Stimulated activated CD4-positive, alpha-beta T cell treated with anti-CD3 and anti-CD28 coated beads, Interleukin-2, amount 100 ng/mL, for 24 hours (primary cell): ENCODE results near the gene CLEC2D.
"Not testable (repeated sequence)": the region's sequence is repeated elsewhere in the genome, so short reads cannot be mapped to it uniquely, and the experiment has no call there.

Source experiments
- DNase-seq, 2 donors: peaks; one replicate each; pipeline ENCODE4 v3.0.0-alpha.2; 2020

The CLEC2D gene

GRCh38 chr12:9731393-9731792 lies 61.9 kb downstream of the CLEC2D start:
- no peak for DNase-seq

GRCh38 chr12:9731797-9732196 lies 62.3 kb downstream of the CLEC2D start:
- DNase-seq, result no peak

GRCh38 chr12:9732921-9733461 lies 63.5 kb downstream of the CLEC2D start, which contains the start of gene CLECL1:
Gene CLECL1, minus strand, starts transcription at chr12:9733097.
- no peak for DNase-seq

DNA sequence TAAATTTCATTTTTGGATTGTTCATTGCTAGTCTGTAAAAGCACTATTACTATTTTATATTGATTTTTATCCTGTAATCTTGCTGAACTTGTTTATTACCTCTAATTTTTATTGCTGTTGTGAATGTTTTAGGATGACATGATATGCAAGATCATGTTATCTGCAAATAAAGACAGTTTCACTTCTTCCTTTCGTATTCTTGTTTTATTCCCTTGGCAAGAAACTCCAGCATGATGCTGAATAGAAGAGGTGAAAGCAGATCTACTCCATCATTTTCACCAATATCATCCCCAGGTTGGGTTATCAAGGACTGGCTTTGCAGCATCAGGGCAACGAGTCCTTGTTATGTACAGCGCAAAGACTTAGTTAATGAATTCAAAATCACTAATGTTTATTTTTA lies 66.1 kb downstream of the CLEC2D start:
- no peak for DNase-seq

- DNase-seq, result no peak
Observed at GRCh38 chr12:9736936-9737705, 67.6 kb downstream of the CLEC2D start.

- not testable (repeated sequence) for DNase-seq
Observed at GRCh38 chr12:9738905-9739304, 69.4 kb downstream of the CLEC2D start.

DNA sequence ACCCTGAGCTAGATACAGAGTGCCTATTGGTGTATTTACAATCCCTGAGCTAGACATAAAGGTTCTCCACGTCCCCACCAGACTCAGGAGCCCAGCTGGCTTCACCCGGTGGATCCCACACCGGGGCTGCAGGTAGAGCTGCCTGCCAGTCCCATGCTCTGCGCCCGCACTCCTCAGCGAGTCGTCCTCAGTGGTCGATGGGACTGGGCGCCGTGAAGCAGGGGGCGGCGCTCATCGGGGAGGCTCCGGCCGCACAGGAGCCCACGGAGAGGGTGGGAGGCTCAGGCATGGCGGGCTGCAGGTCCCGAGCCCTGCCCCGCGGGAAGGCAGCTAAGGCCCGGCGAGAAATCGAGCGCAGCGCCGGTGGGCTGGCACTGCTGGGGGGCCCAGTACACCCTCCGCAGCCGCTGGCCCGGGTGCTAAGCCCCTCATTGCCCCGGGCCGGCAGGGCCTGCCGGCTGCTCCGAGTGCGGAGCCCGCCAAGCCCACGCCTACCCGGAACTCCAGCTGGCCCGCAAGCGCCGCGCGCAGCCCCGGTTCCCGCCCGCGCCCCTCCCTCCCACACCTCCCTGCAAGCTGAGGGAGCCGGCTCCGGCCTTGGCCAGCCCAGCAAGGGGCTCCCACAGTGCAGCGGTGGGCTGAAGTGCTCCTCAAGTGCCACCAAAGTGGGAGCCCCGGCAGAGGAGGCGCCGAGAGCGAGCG lies 70.0 kb downstream of the CLEC2D start:
- DNase-seq, result not testable (repeated sequence)

DNA sequence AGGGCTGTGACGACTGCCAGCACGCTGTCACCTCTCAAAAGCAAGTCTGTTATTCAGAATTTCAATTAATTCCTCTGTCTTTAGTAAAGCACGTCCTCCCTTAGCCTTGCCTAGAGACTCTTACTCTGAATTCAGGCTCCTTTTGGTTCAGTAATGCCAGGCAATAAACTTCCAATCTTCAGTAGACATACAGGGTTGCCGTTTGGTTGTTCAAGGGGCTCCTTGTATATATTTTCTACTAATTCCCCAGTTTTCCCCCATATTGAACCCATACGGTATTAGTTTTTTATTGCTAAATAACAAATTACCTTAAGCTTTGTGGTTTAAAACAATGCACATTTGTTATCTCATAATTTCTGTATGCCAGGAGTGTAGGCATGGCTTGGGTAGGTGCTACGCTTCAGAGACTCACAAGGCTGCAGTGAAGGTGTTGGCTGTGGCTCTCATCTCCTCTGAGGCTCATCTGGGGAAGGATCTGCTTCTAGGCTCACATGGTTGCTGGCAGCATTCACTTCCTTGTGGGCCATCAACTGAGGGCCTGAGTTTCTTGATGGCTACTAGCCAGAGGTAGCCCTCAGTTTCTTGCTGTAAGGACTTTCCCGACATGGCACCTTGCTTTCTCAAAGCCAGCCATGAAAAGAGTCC lies 70.7 kb downstream of the CLEC2D start:
- no peak for DNase-seq

- peak; percentile 62 to 73 for DNase-seq
Observed at GRCh38 chr12:9741726-9742125, 72.2 kb downstream of the CLEC2D start.

GRCh38 chr12:9742661-9743060 lies 73.1 kb downstream of the CLEC2D start:
- no peak for DNase-seq

DNA sequence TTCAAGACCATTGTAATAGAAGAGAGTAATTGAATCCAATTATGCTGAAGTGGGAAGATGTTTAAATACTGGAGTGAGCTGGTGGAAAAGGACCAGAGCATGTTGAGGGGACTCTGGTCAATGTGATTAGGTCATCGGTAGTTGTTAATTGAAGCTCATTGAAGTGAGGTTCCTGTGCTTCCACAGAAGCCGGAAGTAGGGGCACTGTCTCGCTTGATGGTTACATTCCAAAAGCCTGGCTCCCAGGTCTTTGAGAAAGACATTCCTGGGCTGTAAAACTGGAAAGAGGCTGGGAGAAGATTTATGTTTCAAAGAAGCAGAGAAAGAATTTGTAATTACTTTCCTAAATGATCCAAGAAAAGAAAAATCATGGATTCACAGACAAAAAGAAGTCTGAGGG lies 75.7 kb downstream of the CLEC2D start:
- no peak for DNase-seq
